ENCODE measurements around the gene RBM20. TPM values are rescaled to one million over a fixed set of nuclear protein-coding genes. Genes with fewer than 3 reads are reported as not detected.

Gene RBM20
- total RNA-seq, 1 donor from 2014 or later, result 3.3 TPM

- no peaks in the 10 kb centered on the region for H3K36me3 ChIP-seq (ENCODE audit: control insufficient read depth, insufficient read depth, low read length)
- no peak overlapping the region for H3K4me3 ChIP-seq (ENCODE audit: low read depth, low read length)
- no peak for DNase-seq (ENCODE audit: low read depth)
- TF ChIP-seq CTCF (IDR thresholded peaks at IDR 0.05; ENCODE audit: insufficient read depth, low read length, poor library complexity, severe bottlenecking), result no peak
- no peaks in the 10 kb centered on the region for H3K27me3 ChIP-seq (ENCODE audit: control insufficient read depth, insufficient read depth, low read length)
Observed at GRCh38 chr10:110851020-110851612, 207.0 kb downstream of the RBM20 start.

- peak; percentile 75 for DNase-seq (ENCODE audit: low read depth)
- no peak overlapping the region for H3K4me3 ChIP-seq (ENCODE audit: low read depth, low read length)
- no peak for TF ChIP-seq CTCF (IDR thresholded peaks at IDR 0.05; ENCODE audit: insufficient read depth, low read length, poor library complexity, severe bottlenecking)
- H3K27me3 ChIP-seq (ENCODE audit: control insufficient read depth, insufficient read depth, low read length), result no peaks in the 10 kb centered on the region
- H3K36me3 ChIP-seq (ENCODE audit: control insufficient read depth, insufficient read depth, low read length), result no peaks in the 10 kb centered on the region
Observed at GRCh38 chr10:110852255-110852896, 208.2 kb downstream of the RBM20 start.

GRCh38 chr10:110852947-110853346, 208.8 kb downstream of the RBM20 start:
- Histone ChIP-seq H3K36me3 (ENCODE audit: control insufficient read depth, insufficient read depth, low read length) (no peaks in the 10 kb centered on the region), H3K4me3 (ENCODE audit: low read depth, low read length) (no peak overlapping the region), H3K27me3 (ENCODE audit: control insufficient read depth, insufficient read depth, low read length) (no peaks in the 10 kb centered on the region)
- no peak for TF ChIP-seq CTCF (IDR thresholded peaks at IDR 0.05; ENCODE audit: insufficient read depth, low read length, poor library complexity, severe bottlenecking)
- no peak for DNase-seq (ENCODE audit: low read depth)

- TF ChIP-seq CTCF (IDR thresholded peaks at IDR 0.05; ENCODE audit: insufficient read depth, low read length, poor library complexity, severe bottlenecking), result no peak
- Histone ChIP-seq H3K36me3 (ENCODE audit: control insufficient read depth, insufficient read depth, low read length) (no peaks in the 10 kb centered on the region), H3K27me3 (ENCODE audit: control insufficient read depth, insufficient read depth, low read length) (no peaks in the 10 kb centered on the region), H3K4me3 (ENCODE audit: low read depth, low read length) (no peak overlapping the region)
- DNase-seq (ENCODE audit: low read depth), result no peak
Observed at GRCh38 chr10:110853921-110854605, 209.9 kb downstream of the RBM20 start.

- no peak for TF ChIP-seq CTCF (IDR thresholded peaks at IDR 0.05; ENCODE audit: insufficient read depth, low read length, poor library complexity, severe bottlenecking)
- Histone ChIP-seq H3K4me3 (ENCODE audit: low read depth, low read length) (no peak overlapping the region), H3K36me3 (ENCODE audit: control insufficient read depth, insufficient read depth, low read length) (no peaks in the 10 kb centered on the region), H3K27me3 (ENCODE audit: control insufficient read depth, insufficient read depth, low read length) (no peaks in the 10 kb centered on the region)
- no peak for DNase-seq (ENCODE audit: low read depth)
Observed at GRCh38 chr10:110857265-110858171, 213.4 kb downstream of the RBM20 start.
